HG02884 (cell line): ENCODE measurements around the gene LNX2.

Experiments
- ATAC-seq: cut with Tn5 transposase; IDR thresholded peaks from one replicate; pipeline ENCODE4 v1.9.1; 2021; ENCODE audit warnings: mild to moderate bottlenecking, moderate library complexity; ENCODE audit not compliant: unreplicated experiment

LNX2 gene

GRCh38 chr13:27620377-27621115 lies at the start of gene LNX2:
TSS of gene LNX2 (minus strand) at chr13:27620529. CDS start at chr13:27581703, 38,826 bp downstream.
- peak; percentile 87 for ATAC-seq

- ATAC-seq = no peak
These were observed 47.6 kb upstream of the LNX2 start for GRCh38 chr13:27667946-27668345.

GRCh38 chr13:27666951-27667350 lies 46.6 kb upstream of the LNX2 start:
- ATAC-seq = no peak

- ATAC-seq = no peak
These were observed 45.4 kb upstream of the LNX2 start for GRCh38 chr13:27665761-27666160.

GRCh38 chr13:27665333-27665732 lies 45.0 kb upstream of the LNX2 start:
- ATAC-seq = no peak

- ATAC-seq = no peak
These were observed 43.6 kb upstream of the LNX2 start for GRCh38 chr13:27663947-27664346.

GRCh38 chr13:27662738-27663470 lies 42.6 kb upstream of the LNX2 start:
- ATAC-seq = no peak

GRCh38 chr13:27661017-27661416 lies 40.7 kb upstream of the LNX2 start:
- ATAC-seq = no peak

- no peak for ATAC-seq
These were observed 40.2 kb upstream of the LNX2 start for GRCh38 chr13:27660511-27660910.

GRCh38 chr13:27659145-27659865 lies 39.0 kb upstream of the LNX2 start:
- no peak for ATAC-seq

- no peak for ATAC-seq
These were observed 38.2 kb upstream of the LNX2 start for GRCh38 chr13:27658546-27658945.

GRCh38 chr13:27657724-27658123 lies 37.4 kb upstream of the LNX2 start:
- no peak for ATAC-seq

GRCh38 chr13:27654816-27655215 lies 34.5 kb upstream of the LNX2 start:
- ATAC-seq = no peak

GRCh38 chr13:27654059-27654458 lies 33.7 kb upstream of the LNX2 start:
- ATAC-seq = no peak

GRCh38 chr13:27650312-27650711 lies 30.0 kb upstream of the LNX2 start:
- ATAC-seq = no peak

- no peak for ATAC-seq
These were observed 24.0 kb upstream of the LNX2 start for GRCh38 chr13:27644302-27644701.

- no peak for ATAC-seq
These were observed 23.2 kb upstream of the LNX2 start for GRCh38 chr13:27643334-27644132.

GRCh38 chr13:27641711-27642502 lies 21.6 kb upstream of the LNX2 start:
- ATAC-seq = no peak

- no peak for ATAC-seq
These were observed 18.9 kb upstream of the LNX2 start for GRCh38 chr13:27639186-27639585.

GRCh38 chr13:27638521-27638920 lies 18.2 kb upstream of the LNX2 start:
- ATAC-seq = no peak
